ENCODE data around the gene CATSPER3. TPM values are rescaled to one million over a fixed set of nuclear protein-coding genes. Genes with fewer than 3 reads are reported as not detected.

CATSPER3 gene
- polyA plus RNA-seq, 1 donor (not counting 4 experiments of a cell fraction or from before 2014, with no cell fraction given): 0.31 TPM

DNA sequence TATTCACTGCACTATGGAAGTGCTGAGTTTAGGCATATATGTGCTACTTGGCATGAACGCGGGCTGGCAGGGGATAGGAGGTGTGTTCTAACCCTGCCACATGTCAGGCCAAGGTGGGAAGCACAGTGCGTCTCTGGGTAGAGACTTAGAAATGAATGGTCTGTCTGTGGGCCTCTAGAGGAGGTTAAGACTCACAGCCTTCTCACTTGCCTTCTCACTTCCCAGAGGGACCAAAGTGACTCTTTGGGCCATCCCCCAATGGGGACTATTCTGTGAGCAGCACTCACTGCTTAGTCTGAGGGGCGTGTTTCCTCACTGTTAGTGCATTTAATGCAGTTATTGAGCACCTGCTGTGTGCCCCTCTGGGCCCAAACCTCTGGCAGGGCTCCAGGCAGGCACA is 68.7 kb downstream of the CATSPER3 start:
- H3K27me3 ChIP-seq (ENCODE audit: control insufficient read depth, extremely low read depth, insufficient read depth, low read length): peaks cover 92% of the 10 kb centered on the region
- DNase-seq (ENCODE audit: low read depth, low spot score) (no peak), FAIRE-seq (no peak)
- no peaks in the 10 kb centered on the region for H3K9me3 ChIP-seq (ENCODE audit: control insufficient read depth, low read depth, low read length)
- H3K36me3 ChIP-seq (ENCODE audit: control insufficient read depth in 2 of 2, extremely low read depth in 1 of 2, insufficient read depth in 2 of 2, low read length in 2 of 2): no peaks in the 10 kb centered on the region
- TF ChIP-seq EZH2 (IDR thresholded peaks at IDR 0.05; ENCODE audit: low read length): no peak
- TF ChIP-seq, protein P1, sequence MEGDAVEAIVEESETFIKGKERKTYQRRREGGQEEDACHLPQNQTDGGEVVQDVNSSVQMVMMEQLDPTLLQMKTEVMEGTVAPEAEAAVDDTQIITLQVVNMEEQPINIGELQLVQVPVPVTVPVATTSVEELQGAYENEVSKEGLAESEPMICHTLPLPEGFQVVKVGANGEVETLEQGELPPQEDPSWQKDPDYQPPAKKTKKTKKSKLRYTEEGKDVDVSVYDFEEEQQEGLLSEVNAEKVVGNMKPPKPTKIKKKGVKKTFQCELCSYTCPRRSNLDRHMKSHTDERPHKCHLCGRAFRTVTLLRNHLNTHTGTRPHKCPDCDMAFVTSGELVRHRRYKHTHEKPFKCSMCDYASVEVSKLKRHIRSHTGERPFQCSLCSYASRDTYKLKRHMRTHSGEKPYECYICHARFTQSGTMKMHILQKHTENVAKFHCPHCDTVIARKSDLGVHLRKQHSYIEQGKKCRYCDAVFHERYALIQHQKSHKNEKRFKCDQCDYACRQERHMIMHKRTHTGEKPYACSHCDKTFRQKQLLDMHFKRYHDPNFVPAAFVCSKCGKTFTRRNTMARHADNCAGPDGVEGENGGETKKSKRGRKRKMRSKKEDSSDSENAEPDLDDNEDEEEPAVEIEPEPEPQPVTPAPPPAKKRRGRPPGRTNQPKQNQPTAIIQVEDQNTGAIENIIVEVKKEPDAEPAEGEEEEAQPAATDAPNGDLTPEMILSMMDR (optimal IDR thresholded peaks at IDR 0.05 in 1 of 3, IDR thresholded peaks at IDR 0.05 in 1 of 3, conservative IDR thresholded peaks at IDR 0.05 in 1 of 3; ENCODE audit: extremely low read depth in 1 of 3, insufficient read depth in 2 of 3, low read length in 3 of 3): no peak
- peaks cover 4% of the 10 kb centered on the region for H3K4me1 ChIP-seq (ENCODE audit: control insufficient read depth, extremely low read depth, insufficient read depth, low read length)
- H3K4me3 ChIP-seq (ENCODE audit: control insufficient read depth in 2 of 3, extremely low read depth in 1 of 3, insufficient read depth in 2 of 3, low read depth in 1 of 3, low read length in 3 of 3): no peak overlapping the region
- peaks cover 4% of the 10 kb centered on the region for H4K20me1 ChIP-seq (ENCODE audit: control insufficient read depth, extremely low read depth, insufficient read depth, low read length)
- no peak overlapping the region for H2AFZ ChIP-seq (ENCODE audit: control insufficient read depth, low read length)
- dilution Hi-C loops (cut with MboI; ENCODE audit: extremely low pct_ligation_motif_present, low sequenced_read_pairs): no loop called here
- H3K4me2 ChIP-seq (ENCODE audit: control insufficient read depth, extremely low read depth, insufficient read depth, low read depth, low read length): no peak overlapping the region
- H3K27ac ChIP-seq (ENCODE audit: control insufficient read depth, insufficient read depth, low read length): no peak overlapping the region
- H3K9me1 ChIP-seq (ENCODE audit: control insufficient read depth, extremely low read depth, insufficient read depth, low read length): no peaks in the 10 kb centered on the region
- no peaks in the 10 kb centered on the region for H3K79me2 ChIP-seq (ENCODE audit: control insufficient read depth, insufficient read depth, low read length)
- H3K9ac ChIP-seq (ENCODE audit: control insufficient read depth, extremely low read depth, insufficient read depth, low read length): no peak overlapping the region

DNA sequence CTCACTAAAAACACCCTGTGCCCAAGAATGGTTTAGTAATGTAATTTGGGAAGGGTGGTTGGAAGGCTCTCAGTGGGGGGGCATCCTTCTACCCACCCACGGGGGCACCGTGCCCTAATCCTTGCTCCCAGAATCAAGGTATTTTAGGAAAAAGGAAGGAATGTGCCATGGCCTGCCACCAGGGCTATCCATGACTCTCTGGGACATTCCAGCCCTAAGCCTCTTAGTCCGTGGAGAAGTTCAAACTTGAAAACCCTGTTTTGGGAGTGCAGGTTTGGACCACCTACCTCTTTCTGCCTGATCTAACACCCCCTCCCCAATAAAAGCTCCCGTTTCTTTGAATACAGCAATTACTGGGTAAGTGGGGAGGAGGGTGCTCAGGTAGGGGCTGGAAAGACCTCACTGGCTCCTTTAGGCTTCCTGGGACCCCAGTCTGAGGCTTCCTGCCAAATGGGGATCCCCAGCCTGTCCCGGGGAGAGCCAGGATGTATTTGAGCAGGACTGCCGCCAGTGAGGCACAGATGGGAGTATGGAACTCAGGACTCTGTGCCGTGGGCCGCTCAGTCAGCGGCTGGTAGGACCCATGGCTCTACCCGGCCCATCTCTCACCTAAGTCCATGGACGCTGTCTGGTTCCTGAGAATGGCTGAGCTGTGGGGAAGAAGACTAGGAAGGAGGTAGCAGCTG is 70.0 kb downstream of the CATSPER3 start:
- no peaks in the 10 kb centered on the region for H3K9me1 ChIP-seq (ENCODE audit: control insufficient read depth, extremely low read depth, insufficient read depth, low read length)
- no peak for FAIRE-seq
- H3K27me3 ChIP-seq (ENCODE audit: control insufficient read depth, extremely low read depth, insufficient read depth, low read length): peaks cover 93% of the 10 kb centered on the region
- TF ChIP-seq EZH2 (IDR thresholded peaks at IDR 0.05; ENCODE audit: low read length): no peak
- TF ChIP-seq, protein P1 (optimal IDR thresholded peaks at IDR 0.05 in 1 of 3, IDR thresholded peaks at IDR 0.05 in 1 of 3, conservative IDR thresholded peaks at IDR 0.05 in 1 of 3; ENCODE audit: extremely low read depth in 1 of 3, insufficient read depth in 2 of 3, low read length in 3 of 3): no peak
- peaks cover 4% of the 10 kb centered on the region for H4K20me1 ChIP-seq (ENCODE audit: control insufficient read depth, extremely low read depth, insufficient read depth, low read length)
- dilution Hi-C loops (cut with MboI; ENCODE audit: extremely low pct_ligation_motif_present, low sequenced_read_pairs): no loop called here
- H2AFZ ChIP-seq (ENCODE audit: control insufficient read depth, low read length): no peak overlapping the region
- H3K4me3 ChIP-seq (ENCODE audit: control insufficient read depth in 2 of 3, extremely low read depth in 1 of 3, insufficient read depth in 2 of 3, low read depth in 1 of 3, low read length in 3 of 3): no peak overlapping the region
- no peak for DNase-seq (ENCODE audit: low read depth, low spot score)
- peaks cover 2% of the 10 kb centered on the region for H3K4me1 ChIP-seq (ENCODE audit: control insufficient read depth, extremely low read depth, insufficient read depth, low read length)
- no peak overlapping the region for H3K4me2 ChIP-seq (ENCODE audit: control insufficient read depth, extremely low read depth, insufficient read depth, low read depth, low read length)
- no peak overlapping the region for H3K27ac ChIP-seq (ENCODE audit: control insufficient read depth, insufficient read depth, low read length)
- no peaks in the 10 kb centered on the region for H3K9me3 ChIP-seq (ENCODE audit: control insufficient read depth, low read depth, low read length)
- H3K9ac ChIP-seq (ENCODE audit: control insufficient read depth, extremely low read depth, insufficient read depth, low read length): no peak overlapping the region
- H3K79me2 ChIP-seq (ENCODE audit: control insufficient read depth, insufficient read depth, low read length): no peaks in the 10 kb centered on the region
- no peaks in the 10 kb centered on the region for H3K36me3 ChIP-seq (ENCODE audit: control insufficient read depth in 2 of 2, extremely low read depth in 1 of 2, insufficient read depth in 2 of 2, low read length in 2 of 2)
